Activated CD4-positive, alpha-beta T cell treated with anti-CD3 and anti-CD28 coated beads for 24 hours (primary cell): Measurements from ENCODE around the gene ATP11A.

Experiments
- DNase-seq, 2 donors: peaks; one replicate each; pipeline ENCODE4 v3.0.0-alpha.2; 2020; ENCODE audit warnings: low read depth in 2 of 2

The ATP11A gene

DNA sequence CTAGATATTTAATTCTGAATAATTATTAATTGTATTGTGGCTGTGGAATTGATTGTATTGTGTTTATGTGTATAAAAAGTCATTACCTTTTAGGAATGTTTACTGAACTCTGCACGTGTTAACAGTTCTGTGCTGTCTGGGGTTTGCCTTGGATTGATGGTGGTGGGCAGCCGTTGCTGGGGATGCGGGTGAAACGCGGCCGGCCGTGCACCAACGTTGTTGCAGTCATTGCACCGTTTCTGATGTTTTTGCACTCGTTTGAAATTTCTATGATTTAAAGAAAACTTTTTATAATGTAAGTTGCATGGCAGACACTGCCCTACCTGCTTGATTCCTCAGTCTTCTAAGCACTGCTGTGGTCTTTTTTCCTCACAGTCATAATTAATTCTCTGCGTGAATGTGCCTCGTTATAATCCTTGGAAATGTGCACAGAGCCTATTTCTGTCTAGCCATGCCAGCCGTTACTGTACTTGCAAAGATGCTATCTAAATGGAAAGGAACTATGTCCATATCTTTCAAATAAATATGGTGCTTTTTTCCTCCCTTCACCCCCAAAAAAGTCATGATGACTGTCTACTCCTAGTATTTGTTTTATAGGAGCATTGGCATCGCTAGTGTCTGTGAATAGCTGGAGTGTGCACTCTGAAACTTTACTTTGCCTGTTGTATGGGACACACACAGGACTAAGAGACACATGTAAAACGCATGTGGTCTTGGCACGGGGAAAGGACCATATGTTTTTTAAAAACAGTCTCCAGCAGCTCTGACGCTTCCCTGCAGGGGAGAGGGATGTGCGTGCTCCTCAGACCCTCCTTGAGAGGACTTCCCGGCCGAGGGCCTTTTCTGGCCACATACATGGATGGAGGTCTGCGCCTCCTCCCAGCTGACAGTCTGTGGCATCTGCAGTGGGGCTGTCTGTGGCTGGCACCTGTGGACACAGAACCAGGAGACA lies 238.5 kb downstream of the ATP11A start:
- DNase-seq, result no peak

DNA sequence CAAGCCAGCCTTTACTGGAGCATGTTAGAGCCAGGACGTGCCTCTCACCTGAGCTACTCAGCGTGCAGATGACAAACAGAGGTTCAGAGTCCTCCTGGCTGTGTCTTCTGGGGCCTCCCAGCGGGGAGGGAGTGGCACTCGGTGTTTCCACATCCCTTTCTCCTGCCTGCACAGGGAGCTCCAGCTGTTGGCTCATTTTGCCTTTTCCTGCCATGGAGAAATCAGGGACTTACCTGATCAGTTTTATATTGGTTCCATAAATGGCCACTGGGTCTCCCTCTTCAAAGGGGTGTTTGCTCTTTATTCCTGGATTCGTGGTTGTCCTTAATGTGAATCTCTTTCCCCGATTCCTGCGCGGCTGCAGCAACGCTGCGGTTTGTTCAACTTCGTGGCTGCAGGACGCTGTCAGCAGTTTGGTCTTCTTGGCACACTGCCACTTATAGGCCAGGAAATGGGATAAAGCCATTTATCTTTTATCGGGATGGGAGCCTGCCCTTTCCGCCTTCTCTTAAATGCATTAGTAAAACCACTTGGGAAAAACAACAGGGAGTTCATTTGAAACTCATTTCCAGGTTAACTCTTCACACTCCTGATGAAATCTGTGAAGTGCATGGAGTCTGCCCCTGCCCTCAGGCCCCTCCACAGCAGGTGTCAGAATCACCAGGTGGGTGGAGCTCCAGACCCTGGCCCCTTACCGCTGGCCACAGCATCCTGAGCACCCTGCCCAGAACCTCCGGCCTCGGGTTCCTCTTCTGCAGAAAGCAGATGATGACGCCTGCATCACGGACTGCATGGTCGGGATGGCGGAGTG lies 239.3 kb downstream of the ATP11A start:
- DNase-seq, result no peak

DNA sequence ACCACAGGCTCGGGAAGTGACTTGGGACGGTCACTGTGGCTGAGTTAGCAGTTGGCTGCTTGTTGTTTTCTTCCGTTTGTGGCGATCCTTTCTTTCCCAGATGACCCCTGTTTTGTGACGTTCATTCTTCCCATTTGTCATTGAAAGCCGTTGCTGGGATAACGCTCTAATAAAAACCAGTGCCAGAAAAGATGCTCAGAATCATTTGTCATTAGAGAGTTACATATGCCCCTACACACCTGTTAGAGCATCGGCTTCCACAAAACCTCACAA lies 239.9 kb downstream of the ATP11A start:
- no peak for DNase-seq

DNA sequence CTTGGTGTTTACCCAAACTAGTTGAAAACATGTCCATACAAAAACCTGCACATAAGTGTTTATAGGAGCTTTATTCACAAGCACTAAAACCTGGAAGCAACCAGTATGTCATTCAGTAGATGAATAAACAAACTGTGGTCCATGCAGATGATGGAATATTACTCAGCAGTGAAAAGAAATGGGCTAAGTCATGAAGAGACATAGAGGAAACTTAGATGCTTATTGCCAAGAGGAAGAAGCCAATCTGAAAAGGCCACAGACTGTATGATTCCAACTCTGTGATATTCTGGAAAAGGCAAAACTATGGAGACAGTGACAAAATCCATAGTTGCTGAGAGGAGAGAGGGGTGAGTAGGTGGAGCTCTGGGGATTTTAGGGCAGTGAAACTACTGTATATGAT lies 240.4 kb downstream of the ATP11A start:
- DNase-seq, result no peak

DNA sequence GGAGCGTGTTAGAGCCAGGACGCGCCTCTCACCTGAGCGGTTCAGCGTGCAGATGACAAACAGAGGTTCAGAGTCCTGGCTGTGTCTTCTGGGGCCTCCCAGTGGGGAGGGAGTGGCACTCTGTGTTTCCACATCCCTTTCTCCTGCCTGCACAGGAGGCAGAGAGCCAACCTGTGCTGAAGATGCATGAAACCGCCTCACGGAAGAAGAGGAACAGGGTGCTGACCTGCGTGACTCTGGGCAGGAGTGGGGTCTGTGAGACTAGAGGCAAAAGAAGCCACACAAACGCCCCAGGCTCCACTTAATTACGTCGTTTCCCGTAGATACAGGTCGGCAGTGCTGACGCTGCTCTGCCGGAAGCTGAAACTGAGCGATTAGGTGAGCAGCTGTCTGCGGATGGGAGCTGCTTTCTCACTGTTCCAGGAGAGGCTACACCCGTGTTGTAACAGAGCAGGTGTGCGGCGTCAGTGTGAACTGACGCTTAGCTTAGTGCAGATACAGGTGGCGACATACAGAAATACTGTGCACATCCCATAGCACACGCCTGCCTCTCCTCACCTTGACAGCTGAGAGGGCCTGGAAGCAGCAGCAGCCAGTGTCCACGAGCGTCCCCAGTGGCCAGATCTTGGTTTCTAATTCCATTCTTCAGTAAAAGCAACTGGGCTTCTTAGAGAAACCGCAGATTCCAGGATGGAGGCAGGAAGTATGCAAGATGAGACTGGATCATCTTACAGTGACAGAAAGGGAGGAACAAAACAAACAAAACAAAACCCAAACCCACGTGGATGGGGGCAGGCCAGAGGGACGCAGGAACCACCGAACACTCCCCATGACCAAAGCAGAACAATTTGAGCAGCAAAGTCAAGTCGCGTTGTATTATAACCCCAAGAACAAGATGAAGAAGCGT lies 241.4 kb downstream of the ATP11A start:
- no peak for DNase-seq

GRCh38 chr13:112932971-112933370 lies 243.1 kb downstream of the ATP11A start:
- DNase-seq, result no peak

GRCh38 chr13:112933649-112934048 lies 243.8 kb downstream of the ATP11A start:
- DNase-seq, result no peak

- DNase-seq, result no peak
Observed at GRCh38 chr13:112934078-112934477, 244.2 kb downstream of the ATP11A start.
